WTC11 (cell line): ENCODE measurements around the gene THSD8.

ENCODE experiments used
- CREM ChIP-seq: sonication (generic); formaldehyde crosslinking; IDR thresholded peaks from 2 replicates; pipeline ENCODE4 v1.8.1; 2022; ENCODE audit warnings: mild to moderate bottlenecking, missing genetic modification reagents, moderate library complexity
- ELF4 ChIP-seq: sonication (generic); formaldehyde crosslinking; IDR thresholded peaks from 2 replicates; pipeline ENCODE4 v1.8.1; 2022; ENCODE audit warnings: low read depth, mild to moderate bottlenecking, moderate library complexity, missing genetic modification reagents
- FOXJ3 ChIP-seq: sonication (generic); formaldehyde crosslinking; IDR thresholded peaks from 2 replicates; pipeline ENCODE4 v1.9.0; 2021; ENCODE audit warnings: missing genetic modification reagents, mild to moderate bottlenecking, borderline replicate concordance
- GABPB1 ChIP-seq: sonication (generic); formaldehyde crosslinking; IDR thresholded peaks from 2 replicates; pipeline ENCODE4 v1.8.1; 2023; ENCODE audit warnings: mild to moderate bottlenecking, missing genetic modification reagents
- JUN ChIP-seq: sonication (generic); formaldehyde crosslinking; IDR thresholded peaks from 2 replicates; pipeline ENCODE4 v1.8.0; 2023; ENCODE audit warnings: mild to moderate bottlenecking, missing genetic modification reagents
- MLX ChIP-seq: sonication (generic); formaldehyde crosslinking; IDR thresholded peaks from 2 replicates; pipeline ENCODE4 v1.8.1; 2023; ENCODE audit warnings: mild to moderate bottlenecking, missing genetic modification reagents, moderate library complexity
- RELA ChIP-seq: sonication (generic); formaldehyde crosslinking; IDR thresholded peaks from 2 replicates; pipeline ENCODE4 v1.8.1; 2022; ENCODE audit warnings: missing genetic modification reagents, mild to moderate bottlenecking, borderline replicate concordance
- ZNF219 ChIP-seq: sonication (generic); formaldehyde crosslinking; IDR thresholded peaks from 2 replicates; pipeline ENCODE4 v1.8.0; 2023; ENCODE audit warnings: missing genetic modification reagents, mild to moderate bottlenecking, borderline replicate concordance
- TF ChIP-seq, protein P1 (sequence below): fragments of 200-600 bp; IDR thresholded peaks from 2 replicates; pipeline ENCODE4 v1.8.0; 2022; ENCODE audit warnings: antibody characterized with exemption
- TF ChIP-seq, protein P2 (sequence below): sonication (generic); formaldehyde crosslinking; IDR thresholded peaks from 2 replicates; pipeline ENCODE4 v1.8.0; 2022; ENCODE audit warnings: mild to moderate bottlenecking, missing genetic modification reagents

DNA sequence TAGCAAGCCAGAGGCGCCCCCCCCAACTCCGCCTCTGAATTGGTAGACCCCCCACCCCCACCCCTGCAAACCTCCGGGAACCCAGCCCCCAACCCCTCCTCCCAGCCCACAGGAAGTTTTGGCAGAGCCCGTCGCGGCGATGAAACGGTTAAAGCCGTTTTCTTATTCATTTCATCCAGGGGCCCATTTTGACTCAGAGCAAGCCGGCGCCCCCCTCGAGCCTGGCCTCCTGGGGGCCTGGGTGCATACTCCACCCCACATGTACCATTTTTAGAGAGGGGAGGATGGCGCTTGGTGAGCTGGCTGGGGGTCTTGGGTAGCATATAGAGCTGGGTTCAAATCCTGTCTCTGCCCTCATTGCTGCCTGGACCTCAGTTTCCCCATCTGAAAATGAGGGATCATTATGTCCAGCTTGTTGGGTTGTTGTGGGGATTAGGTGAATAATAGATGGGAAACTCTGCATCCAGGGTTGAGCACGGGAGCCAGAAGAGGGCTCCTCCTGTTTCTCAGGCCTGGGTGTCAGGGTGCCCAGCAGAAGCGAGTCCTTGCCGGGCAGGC lies 18.5 kb upstream of the THSD8 start:
- TF ChIP-seq, protein P1, sequence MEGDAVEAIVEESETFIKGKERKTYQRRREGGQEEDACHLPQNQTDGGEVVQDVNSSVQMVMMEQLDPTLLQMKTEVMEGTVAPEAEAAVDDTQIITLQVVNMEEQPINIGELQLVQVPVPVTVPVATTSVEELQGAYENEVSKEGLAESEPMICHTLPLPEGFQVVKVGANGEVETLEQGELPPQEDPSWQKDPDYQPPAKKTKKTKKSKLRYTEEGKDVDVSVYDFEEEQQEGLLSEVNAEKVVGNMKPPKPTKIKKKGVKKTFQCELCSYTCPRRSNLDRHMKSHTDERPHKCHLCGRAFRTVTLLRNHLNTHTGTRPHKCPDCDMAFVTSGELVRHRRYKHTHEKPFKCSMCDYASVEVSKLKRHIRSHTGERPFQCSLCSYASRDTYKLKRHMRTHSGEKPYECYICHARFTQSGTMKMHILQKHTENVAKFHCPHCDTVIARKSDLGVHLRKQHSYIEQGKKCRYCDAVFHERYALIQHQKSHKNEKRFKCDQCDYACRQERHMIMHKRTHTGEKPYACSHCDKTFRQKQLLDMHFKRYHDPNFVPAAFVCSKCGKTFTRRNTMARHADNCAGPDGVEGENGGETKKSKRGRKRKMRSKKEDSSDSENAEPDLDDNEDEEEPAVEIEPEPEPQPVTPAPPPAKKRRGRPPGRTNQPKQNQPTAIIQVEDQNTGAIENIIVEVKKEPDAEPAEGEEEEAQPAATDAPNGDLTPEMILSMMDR, result no peak
- TF ChIP-seq ELF4 (CRISPR knock-in tag) (no peak), JUN (CRISPR knock-in tag) (no peak), FOXJ3 (CRISPR knock-in tag) (no peak), GABPB1 (CRISPR knock-in tag) (no peak), ZNF219 (CRISPR knock-in tag) (no peak), CREM (CRISPR knock-in tag) (no peak), RELA (CRISPR knock-in tag) (no peak), MLX (CRISPR knock-in tag) (no peak)
- TF ChIP-seq, protein P2, sequence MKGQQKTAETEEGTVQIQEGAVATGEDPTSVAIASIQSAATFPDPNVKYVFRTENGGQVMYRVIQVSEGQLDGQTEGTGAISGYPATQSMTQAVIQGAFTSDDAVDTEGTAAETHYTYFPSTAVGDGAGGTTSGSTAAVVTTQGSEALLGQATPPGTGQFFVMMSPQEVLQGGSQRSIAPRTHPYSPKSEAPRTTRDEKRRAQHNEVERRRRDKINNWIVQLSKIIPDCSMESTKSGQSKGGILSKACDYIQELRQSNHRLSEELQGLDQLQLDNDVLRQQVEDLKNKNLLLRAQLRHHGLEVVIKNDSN (CRISPR knock-in tag), result no peak
